ENCODE results near the gene MT1M.
"Not testable (repeated sequence)": the region's sequence is repeated elsewhere in the genome, so short reads cannot be mapped to it uniquely, and the experiment has no call there.

The MT1M gene

DNA sequence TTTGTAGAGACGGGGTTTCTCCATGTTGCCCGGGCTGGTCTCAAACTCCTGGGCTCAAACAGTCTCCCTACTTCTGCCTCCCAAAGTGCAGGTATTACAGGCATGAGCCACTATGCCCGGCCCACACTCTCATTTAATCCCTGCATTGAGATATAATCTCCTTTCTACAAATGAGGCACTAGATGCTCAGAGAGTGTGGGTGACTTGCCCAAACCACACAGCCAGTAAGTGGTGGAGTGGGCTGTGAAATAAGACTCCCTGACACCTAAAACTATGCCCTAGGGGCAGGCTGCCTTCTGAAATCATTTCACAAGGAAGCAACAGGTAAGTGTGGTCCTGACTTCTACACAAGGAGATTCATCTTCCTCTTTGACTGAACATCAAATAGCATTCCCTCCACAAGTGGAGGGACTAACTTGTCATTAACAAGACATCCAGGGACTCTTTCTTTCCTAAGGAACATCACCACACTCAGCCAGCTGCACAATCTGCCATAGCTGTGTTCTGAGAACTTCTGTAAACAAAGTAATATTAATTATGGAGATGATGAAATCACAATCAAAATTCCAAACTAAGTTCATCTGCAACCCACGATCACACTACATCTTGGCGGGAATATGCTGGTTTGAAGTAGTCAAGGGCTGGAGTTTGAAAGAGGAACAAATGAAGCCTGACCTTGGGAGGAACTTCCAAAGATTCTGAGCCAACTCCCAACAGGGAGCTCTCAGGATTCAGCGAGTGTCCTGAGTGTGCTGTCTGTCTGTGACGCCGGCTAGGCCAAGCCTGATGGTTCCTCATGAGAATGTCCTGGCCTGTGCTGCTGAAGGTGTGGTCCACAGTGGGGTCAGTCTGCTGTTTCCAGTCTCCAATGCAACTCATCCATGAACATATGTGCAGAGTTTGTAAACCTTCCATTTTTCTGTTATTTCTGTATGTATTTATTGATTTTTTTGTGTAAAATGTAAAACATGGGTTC is 33.1 kb downstream of the MT1M start:
- Mint-ChIP-seq H3K4me1 (ENCODE audit: low read depth) (peaks cover 33% of the 10 kb centered on the region), H3K27me3 (peaks cover 42% of the 10 kb centered on the region)
- H3K4me3 Mint-ChIP-seq; H3K27ac Mint-ChIP-seq; H3K9me3 Mint-ChIP-seq; DNase-seq; H3K36me3 Mint-ChIP-seq (ENCODE audit: low read depth): not testable (repeated sequence)

DNA sequence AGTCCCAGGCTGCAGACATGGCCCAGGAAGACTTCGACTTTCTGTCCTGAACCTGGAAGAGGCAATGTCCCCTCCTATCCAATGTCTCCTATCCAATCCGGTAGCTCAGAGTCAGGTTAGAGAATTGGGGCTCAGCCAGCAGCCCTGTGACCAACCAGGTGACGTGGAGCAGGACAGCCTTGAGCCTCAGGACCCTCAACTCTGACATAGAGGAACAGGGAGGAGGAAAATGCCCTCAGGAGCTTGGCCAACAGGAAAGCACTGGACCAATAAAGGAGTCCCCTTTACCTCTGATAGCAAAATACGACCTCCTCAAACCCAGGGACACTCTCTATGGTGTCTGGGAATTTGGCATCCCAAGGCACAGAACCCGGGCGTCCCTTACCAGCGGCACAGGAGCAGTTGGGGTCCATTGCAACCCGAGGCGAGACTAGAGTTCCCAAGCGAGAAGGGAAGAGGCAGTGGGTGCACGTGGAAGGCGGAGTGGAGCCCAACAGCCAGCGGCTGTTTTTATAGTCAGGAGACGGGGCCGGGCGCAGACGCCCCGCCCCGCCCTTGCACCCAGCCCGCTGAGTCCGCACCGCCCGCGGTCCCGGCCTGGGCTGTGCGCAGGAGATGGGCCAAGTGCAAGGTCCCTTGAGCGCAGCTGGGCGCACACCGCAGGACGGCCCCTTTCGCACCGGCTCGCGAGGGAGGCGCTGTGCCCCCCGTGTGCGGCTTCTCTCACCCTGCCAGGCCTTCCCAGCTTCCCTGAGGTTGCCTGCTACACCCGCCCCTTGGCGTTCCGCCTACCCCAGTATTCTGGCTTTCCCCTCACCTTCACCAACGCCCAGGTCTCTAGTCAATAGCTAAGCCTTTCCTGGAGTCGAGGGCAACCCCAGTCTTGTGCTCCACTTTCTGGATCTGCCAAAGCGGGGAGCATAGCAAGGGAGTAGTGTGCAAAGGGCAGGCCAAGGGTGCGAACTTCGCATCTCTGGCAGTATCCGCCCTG is 35.4 kb downstream of the MT1M start, which contains the start of gene MT1G:
TSS of gene MT1G (minus strand) at position 485 of the 991 bp plus-strand sequence. CDS start at position 413, 72 bp downstream.
- peaks cover 1% of the 10 kb centered on the region for H3K36me3 Mint-ChIP-seq (ENCODE audit: low read depth)
- H3K9me3 Mint-ChIP-seq: no peaks in the 10 kb centered on the region
- H3K4me3 Mint-ChIP-seq: peak within 1 kb of the TSS; percentile 64
- H3K27me3 Mint-ChIP-seq: peaks cover 65% of the 10 kb centered on the region
- H3K4me1 Mint-ChIP-seq (ENCODE audit: low read depth): peaks cover 24% of the 10 kb centered on the region
- no peak within 1 kb of the TSS for H3K27ac Mint-ChIP-seq
- peak; percentile 59 for DNase-seq

DNA sequence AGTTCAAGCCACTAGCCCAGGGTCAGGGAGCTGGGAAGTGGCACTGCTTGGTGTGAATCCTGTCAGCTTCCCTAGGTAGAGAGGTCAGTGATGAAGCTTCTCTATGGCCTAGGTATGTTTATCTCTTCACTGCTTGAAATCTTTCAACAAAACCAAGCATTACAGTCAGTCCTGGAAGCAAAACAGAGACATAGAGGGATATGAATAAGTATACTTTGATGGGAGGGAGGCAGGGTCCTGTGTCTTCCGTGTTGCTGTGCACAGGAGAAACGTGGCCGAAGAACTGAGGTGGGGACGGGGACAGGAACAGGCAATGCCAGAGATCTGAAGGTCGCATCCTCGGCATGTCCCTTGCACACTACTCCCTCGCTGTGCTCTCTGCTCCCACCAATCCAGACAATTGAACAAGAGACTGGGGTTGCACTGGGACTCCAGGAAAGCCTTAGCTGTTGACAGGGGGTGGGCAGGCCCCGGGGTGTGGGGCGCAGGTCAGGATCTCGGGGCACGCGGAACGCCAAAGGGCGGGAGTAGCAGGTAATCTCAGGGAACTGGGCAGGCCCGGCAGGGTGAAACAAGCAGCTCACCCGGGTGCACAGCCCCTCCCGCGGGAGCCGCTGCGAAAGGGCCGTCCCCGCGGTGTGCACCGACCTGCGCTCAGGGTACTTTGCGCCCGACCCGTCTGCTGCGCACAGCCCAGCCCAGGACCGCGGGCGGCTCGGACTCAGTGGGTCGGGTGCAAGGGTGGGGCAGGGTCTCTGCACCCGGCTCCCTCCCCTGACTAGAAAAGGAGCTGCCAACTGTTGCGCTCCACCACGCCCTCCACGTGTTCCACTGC is 36.8 kb downstream of the MT1M start, which contains the start of gene MT1H:
TSS of gene MT1H (plus strand) at position 810 of the 835 bp plus-strand sequence. CDS start 71 bp downstream, outside the sequence.
- Mint-ChIP-seq H3K36me3 (ENCODE audit: low read depth) (peaks cover 1% of the 10 kb centered on the region), H3K27ac (no peak within 1 kb of the TSS), H3K4me1 (ENCODE audit: low read depth) (peaks cover 22% of the 10 kb centered on the region), H3K27me3 (peaks cover 73% of the 10 kb centered on the region), H3K9me3 (no peaks in the 10 kb centered on the region), H3K4me3 (no peak within 1 kb of the TSS)
- DNase-seq: no peak

DNA sequence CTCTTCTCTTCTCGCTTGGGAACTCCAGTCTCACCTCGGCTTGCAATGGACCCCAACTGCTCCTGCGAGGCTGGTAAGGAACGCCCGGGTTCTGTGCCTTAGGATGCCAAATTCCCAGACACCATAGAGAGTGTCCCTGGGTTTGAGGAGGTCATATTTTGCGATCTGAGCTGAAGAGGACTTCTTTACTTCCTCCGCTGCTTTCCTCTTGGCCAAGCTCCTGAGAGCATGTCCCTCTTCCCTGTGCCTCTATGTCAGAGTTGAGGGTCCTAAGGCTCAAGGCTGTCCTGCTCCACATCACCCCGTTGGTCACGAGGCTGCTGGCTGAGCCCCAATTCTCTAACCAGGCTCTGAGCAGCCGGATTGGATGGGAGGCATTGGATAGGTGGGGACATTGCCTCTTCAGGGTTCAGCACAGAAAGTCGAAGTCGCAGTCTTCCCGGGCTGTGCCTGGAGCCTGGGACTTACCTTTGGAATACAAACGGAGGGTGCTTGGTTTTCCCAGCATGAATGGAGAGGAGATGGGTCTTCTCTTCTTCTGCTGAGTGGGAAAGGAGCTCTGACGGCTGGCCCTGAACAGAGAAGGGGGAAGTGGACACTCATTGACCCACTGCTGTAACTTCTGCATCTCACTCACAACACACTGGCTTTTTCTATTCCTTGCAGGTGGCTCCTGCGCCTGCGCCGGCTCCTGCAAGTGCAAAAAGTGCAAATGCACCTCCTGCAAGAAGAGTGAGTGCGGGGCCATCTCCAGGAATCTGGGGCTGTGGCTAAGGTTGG is 37.6 kb downstream of the MT1M start:
- Mint-ChIP-seq H3K27me3 (peaks cover 78% of the 10 kb centered on the region), H3K4me1 (ENCODE audit: low read depth) (peaks cover 23% of the 10 kb centered on the region), H3K36me3 (ENCODE audit: low read depth) (peaks cover 1% of the 10 kb centered on the region), H3K27ac (no peak overlapping the region), H3K4me3 (no peak overlapping the region), H3K9me3 (no peaks in the 10 kb centered on the region)
- DNase-seq: no peak

DNA sequence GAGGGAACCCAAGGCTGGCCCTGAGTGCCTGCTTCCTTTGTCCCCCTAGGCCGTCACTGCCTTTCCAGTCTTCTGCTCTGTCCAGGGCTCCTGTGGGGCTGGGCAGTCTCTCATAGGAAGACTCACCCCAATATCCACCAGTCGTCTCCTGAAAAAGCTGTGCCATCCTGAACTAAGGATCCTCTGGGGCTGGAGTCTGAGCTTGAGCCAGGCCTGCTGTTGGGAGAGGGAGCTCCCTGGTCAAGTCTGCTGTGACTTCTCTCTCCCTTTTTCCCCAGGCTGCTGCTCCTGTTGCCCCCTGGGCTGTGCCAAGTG is 38.1 kb downstream of the MT1M start:
- peaks cover 84% of the 10 kb centered on the region for H3K27me3 Mint-ChIP-seq
- no peak overlapping the region for H3K4me3 Mint-ChIP-seq
- DNase-seq: no peak
- H3K36me3 Mint-ChIP-seq (ENCODE audit: low read depth): peaks cover 1% of the 10 kb centered on the region
- H3K27ac Mint-ChIP-seq: no peak overlapping the region
- peaks cover 28% of the 10 kb centered on the region for H3K4me1 Mint-ChIP-seq (ENCODE audit: low read depth)
- no peaks in the 10 kb centered on the region for H3K9me3 Mint-ChIP-seq

DNA sequence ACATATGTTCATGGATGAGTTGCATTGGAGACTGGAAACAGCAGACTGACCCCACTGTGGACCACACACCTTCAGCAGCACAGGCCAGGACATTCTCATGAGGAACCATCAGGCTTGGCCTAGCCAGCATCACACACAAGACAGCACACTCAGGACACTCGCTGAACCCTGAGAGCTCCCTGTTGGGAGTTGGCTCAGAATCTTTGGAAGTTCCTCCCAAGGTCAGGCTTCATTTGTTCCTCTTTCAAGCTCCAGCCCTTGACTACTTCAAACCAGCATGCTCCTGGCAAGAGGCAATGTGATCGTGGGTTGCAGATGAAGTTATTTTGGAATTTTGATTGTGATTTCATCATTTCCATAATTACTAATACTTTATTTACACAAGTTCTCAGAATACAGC is 39.2 kb downstream of the MT1M start:
- H3K36me3 Mint-ChIP-seq (ENCODE audit: low read depth); H3K4me3 Mint-ChIP-seq; H3K9me3 Mint-ChIP-seq; DNase-seq; H3K27ac Mint-ChIP-seq: not testable (repeated sequence)
- Mint-ChIP-seq H3K4me1 (ENCODE audit: low read depth) (peaks cover 33% of the 10 kb centered on the region), H3K27me3 (peaks cover 79% of the 10 kb centered on the region)

DNA sequence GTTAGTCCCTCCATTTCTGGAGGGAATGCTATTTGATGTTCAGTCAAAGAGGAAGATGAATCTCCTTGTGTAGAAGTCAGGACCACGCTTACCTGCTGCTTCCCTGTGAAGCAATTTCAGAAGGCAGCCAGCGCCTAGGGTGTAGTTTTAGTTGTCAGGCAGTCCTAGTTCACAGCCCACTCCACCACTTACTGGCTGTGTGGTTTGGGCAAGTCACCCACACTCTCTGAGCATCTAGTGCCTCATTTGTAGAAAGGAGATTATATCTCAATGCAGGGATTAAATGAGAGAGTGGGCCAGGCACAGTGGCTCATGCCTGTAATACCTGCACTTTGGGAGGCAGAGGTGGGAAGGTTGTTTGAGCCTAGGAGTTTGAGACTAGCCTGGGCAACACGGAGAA is 39.7 kb downstream of the MT1M start:
- Mint-ChIP-seq H3K27me3 (peaks cover 74% of the 10 kb centered on the region), H3K4me1 (ENCODE audit: low read depth) (peaks cover 33% of the 10 kb centered on the region)
- not testable (repeated sequence) for H3K4me3 Mint-ChIP-seq; H3K27ac Mint-ChIP-seq; H3K36me3 Mint-ChIP-seq (ENCODE audit: low read depth); H3K9me3 Mint-ChIP-seq; DNase-seq

DNA sequence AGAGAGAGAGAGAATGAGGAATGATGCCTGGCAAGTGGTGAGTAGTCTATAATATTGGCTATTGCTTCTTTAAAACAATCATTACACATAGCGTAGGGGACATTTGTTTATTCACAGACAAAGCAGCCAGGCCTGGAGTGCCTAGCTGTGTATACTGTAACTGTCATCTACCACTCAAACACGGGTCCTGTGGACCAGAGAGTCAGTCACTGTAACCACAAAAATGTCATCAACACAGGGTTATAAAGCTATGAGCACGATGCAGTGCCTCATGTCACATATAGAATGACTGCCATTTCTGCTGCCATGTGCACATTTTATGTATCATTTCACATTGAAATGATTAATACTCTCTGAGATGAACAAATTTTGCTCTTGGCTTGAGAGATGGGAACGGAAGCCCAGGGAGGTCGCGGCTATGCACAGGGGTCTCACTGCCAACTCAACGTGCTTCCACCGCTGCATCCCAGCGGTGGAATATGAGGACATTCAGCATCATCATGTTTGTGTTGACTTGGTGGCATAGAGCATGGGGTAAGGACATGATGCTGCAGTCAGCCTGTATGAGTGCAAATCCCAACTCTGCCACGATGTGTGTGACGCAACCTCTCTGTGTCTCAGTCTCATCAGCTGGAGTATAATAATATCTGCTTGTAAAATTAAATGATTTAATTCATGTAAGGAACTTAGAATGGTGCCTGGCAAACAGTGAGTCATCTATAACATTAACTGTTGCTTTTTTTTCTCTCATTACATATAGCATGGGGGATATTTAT is 40.5 kb downstream of the MT1M start:
- H3K4me1 Mint-ChIP-seq (ENCODE audit: low read depth): peaks cover 30% of the 10 kb centered on the region
- peaks cover 67% of the 10 kb centered on the region for H3K27me3 Mint-ChIP-seq
- no peak overlapping the region for H3K27ac Mint-ChIP-seq
- DNase-seq: no peak
- H3K36me3 Mint-ChIP-seq (ENCODE audit: low read depth): no peaks in the 10 kb centered on the region
- H3K9me3 Mint-ChIP-seq: no peaks in the 10 kb centered on the region
- no peak overlapping the region for H3K4me3 Mint-ChIP-seq

DNA sequence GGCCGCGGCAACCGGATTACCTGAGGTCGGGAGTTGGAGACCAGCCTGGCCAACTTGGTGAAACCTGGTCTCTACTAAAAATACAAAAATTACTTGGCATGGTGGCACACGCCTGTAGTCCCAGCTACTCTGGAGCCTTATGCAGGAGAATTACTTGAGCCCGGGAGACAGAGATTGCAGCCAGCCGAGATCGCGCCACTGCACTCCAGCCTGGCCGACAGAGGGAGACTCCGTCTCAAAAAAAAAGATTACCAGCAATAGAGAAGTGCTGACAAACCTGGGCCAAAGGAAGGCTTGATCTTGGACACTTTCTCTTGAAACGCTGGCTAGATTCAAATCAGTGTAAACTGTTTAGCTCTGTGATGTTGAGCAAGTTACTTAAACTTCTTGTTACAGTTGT is 41.5 kb downstream of the MT1M start:
- DNase-seq: no peak
- Mint-ChIP-seq H3K27ac (no peak overlapping the region), H3K4me3 (no peak overlapping the region), H3K27me3 (peaks cover 58% of the 10 kb centered on the region), H3K4me1 (ENCODE audit: low read depth) (peaks cover 24% of the 10 kb centered on the region), H3K36me3 (ENCODE audit: low read depth) (no peaks in the 10 kb centered on the region), H3K9me3 (no peaks in the 10 kb centered on the region)

DNA sequence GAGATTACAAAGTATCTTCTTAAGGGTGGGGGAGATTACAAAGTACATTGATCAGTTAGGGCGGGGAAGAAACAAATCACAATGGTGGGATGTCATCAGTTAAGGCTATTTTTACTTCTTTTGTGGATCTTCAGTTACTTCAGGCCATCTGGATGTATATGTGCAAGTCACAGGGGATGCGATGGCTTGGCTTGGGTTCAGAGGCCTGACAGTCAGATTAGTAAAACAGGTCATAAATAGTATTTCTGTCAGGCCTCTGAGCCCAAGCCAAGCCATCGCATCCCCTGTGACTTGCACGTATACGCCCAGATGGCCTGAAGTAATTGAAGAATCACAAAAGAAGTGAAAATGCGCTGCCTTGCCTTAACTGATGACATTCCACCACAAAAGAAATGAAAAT is 42.1 kb downstream of the MT1M start:
- not testable (repeated sequence) for H3K4me3 Mint-ChIP-seq; H3K9me3 Mint-ChIP-seq; DNase-seq; H3K36me3 Mint-ChIP-seq (ENCODE audit: low read depth); H3K27ac Mint-ChIP-seq
- H3K27me3 Mint-ChIP-seq: peaks cover 52% of the 10 kb centered on the region
- H3K4me1 Mint-ChIP-seq (ENCODE audit: low read depth): peaks cover 19% of the 10 kb centered on the region

DNA sequence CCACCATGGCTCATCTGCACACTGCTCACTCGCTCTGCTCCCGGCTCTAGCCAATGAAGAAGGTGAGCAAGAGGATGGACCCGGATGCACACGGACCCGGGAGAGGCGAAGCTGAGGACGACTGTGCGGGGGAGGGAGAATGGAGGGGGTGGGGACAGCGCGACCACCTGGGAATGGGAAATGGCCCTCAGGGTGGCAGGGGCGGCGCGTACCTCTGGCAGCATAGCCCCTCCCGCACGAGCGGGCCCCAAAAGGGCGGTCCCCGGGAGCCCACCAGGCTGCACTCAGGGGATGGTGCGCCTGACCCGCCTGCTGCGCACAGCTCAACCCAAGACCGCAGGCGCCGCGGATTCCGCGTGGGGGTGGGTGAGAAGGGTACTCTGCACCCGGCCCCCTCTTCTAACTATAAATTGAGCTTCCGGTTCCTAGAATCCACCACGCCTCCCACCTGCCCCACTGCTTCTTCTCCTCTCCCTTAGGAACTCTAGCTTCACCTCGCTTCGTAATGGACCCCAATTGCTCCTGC is 43.3 kb downstream of the MT1M start:
- Mint-ChIP-seq H3K36me3 (ENCODE audit: low read depth) (no peaks in the 10 kb centered on the region), H3K27me3 (peaks cover 40% of the 10 kb centered on the region), H3K4me3 (peak overlapping the region; percentile 48), H3K9me3 (no peaks in the 10 kb centered on the region), H3K27ac (peak overlapping the region; percentile 30), H3K4me1 (ENCODE audit: low read depth) (peaks cover 20% of the 10 kb centered on the region)
- DNase-seq: peak; percentile 74

DNA sequence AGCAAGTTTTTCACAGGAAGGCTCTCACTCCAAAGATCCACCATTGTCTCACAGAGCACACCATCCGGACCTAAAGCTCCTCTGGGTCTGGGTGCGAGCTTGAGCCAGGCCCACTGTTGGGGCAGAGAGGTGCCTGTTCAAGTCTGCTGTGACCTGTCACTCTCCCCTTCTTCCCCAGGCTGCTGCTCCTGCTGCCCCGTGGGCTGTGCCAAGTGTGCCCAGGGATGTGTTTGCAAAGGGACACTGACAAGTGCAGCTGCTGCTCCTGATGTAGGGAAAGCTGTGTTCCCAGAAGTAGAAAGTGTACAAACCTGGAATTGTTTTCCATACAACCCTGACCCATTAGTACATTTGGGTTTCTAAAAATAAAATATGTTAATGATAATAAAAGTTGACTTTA is 45.0 kb downstream of the MT1M start:
- peaks cover 24% of the 10 kb centered on the region for H3K27me3 Mint-ChIP-seq
- DNase-seq: no peak
- H3K27ac Mint-ChIP-seq: no peak overlapping the region
- peaks cover 2% of the 10 kb centered on the region for H3K36me3 Mint-ChIP-seq (ENCODE audit: low read depth)
- H3K9me3 Mint-ChIP-seq: no peaks in the 10 kb centered on the region
- H3K4me1 Mint-ChIP-seq (ENCODE audit: low read depth): peaks cover 25% of the 10 kb centered on the region
- no peak overlapping the region for H3K4me3 Mint-ChIP-seq

Measured in activated T-cell treated with anti-CD3 and anti-CD28 coated beads, Interleukin-2, amount 50 U/mL, for 24 hours (primary cell).